Hepatocyte (in vitro differentiated cells): ENCODE data around the gene RABL6. TPM values are rescaled to one million over a fixed set of nuclear protein-coding genes. Genes with fewer than 3 reads are reported as not detected.
A peak's percentile ranks its signal among the peaks of the same experiment; 100 is the strongest.

Experiments
- DNase-seq: peaks from one replicate; pipeline ENCODE4 v3.0.0-alpha.2; 2016; ENCODE audit warnings: low spot score
- H2AFZ ChIP-seq: fragments of 200-600 bp; sonication (generic); 2 replicates; pipeline ENCODE4 v1.6.0; 2016; ENCODE audit warnings: antibody characterized with exemption, mild to moderate bottlenecking
- H3K27ac ChIP-seq: fragments of 200-600 bp; sonication (generic); 2 replicates; pipeline ENCODE4 v1.5.1; 2016; ENCODE audit warnings: mild to moderate bottlenecking
- H3K27me3 ChIP-seq: fragments of 200-600 bp; sonication (generic); 2 replicates; pipeline ENCODE4 v1.6.1; 2016
- H3K36me3 ChIP-seq: fragments of 200-600 bp; sonication (generic); replicated peaks from 2 replicates; pipeline ENCODE4 v1.5.1; 2016; ENCODE audit warnings: low read depth; ENCODE audit not compliant: insufficient read depth
- H3K4me1 ChIP-seq: fragments of 200-600 bp; sonication (generic); 2 replicates; pipeline ENCODE4 v1.5.1; 2016; ENCODE audit warnings: mild to moderate bottlenecking, moderate library complexity; ENCODE audit not compliant: insufficient read depth
- H3K4me2 ChIP-seq: fragments of 200-600 bp; sonication (generic); 2 replicates; pipeline ENCODE4 v1.6.0; 2016
- H3K4me3 ChIP-seq: fragments of 200-600 bp; sonication (generic); 2 replicates; pipeline ENCODE4 v1.5.1; 2016; ENCODE audit warnings: mild to moderate bottlenecking
- H3K79me2 ChIP-seq: fragments of 200-600 bp; sonication (generic); 2 replicates; pipeline ENCODE4 v1.6.0; 2017; ENCODE audit warnings: mild to moderate bottlenecking
- H3K9me2 ChIP-seq: fragments of 200-600 bp; sonication (generic); replicated peaks from 2 replicates; pipeline ENCODE4 v1.6.0; 2017; ENCODE audit warnings: mild to moderate bottlenecking; ENCODE audit not compliant: insufficient read depth
- H3K9me3 ChIP-seq: fragments of 200-600 bp; sonication (generic); 2 replicates; pipeline ENCODE4 v1.5.1; 2016; ENCODE audit warnings: low read depth, mild to moderate bottlenecking
- H4K20me1 ChIP-seq: fragments of 200-600 bp; sonication (generic); 2 replicates; pipeline ENCODE4 v1.6.0; 2016; ENCODE audit warnings: mild to moderate bottlenecking; ENCODE audit not compliant: insufficient read depth, poor library complexity, severe bottlenecking
- CTCF ChIP-seq: fragments of 200-600 bp; sonication (generic); IDR thresholded peaks from 2 replicates; pipeline ENCODE4 v1.5.1; 2016; ENCODE audit warnings: antibody characterized with exemption, mild to moderate bottlenecking; ENCODE audit not compliant: poor library complexity
- EZH2 ChIP-seq: fragments of 200-600 bp; sonication (generic); IDR thresholded peaks from 2 replicates; pipeline ENCODE4 v1.6.1; 2016; ENCODE audit warnings: antibody characterized with exemption, mild to moderate bottlenecking, borderline replicate concordance
- EZH2phosphoT487 ChIP-seq: fragments of 200-600 bp; sonication (generic); IDR thresholded peaks from one replicate; pipeline ENCODE4 v1.6.1; 2018; ENCODE audit warnings: antibody characterized with exemption, mild to moderate bottlenecking, low read depth, moderate library complexity; ENCODE audit not compliant: unreplicated experiment, severe bottlenecking
- WGBS: methylation state at CpG from one replicate; pipeline ENCODE4 v1.1.6; 2016; ENCODE audit warnings: low lambda C conversion rate; ENCODE audit errors: missing lambda C conversion rate; 5-methylcytosine and 5-hydroxymethylcytosine counted together
- polyA plus RNA-seq: library from polyadenylated mRNA; unstranded; fragments of >200 nt; fragmentation: Nextera tagmentation; extraction: Ambion mirVana; gene quantifications from 2 replicates; pipeline ENCODE4 v1.2.1, GENCODE V29; 2016
- total RNA-seq: library from RNA; depleted of rRNA; stranded (reverse); fragments of >200 nt; gene quantifications from 2 replicates; pipeline ENCODE4 v1.2.3, GENCODE V29; 2014

RABL6 gene
- total and polyA plus RNA-seq, 2 experiments from 2014 or later: 72.3 to 103 TPM

GRCh38 chr9:136774416-136775045 is 33.2 kb upstream of the RABL6 start:
- no peaks in the 10 kb centered on the region for H4K20me1 ChIP-seq
- 79% methylated on average over 12 of the region's 12 CpGs for WGBS
- H2AFZ ChIP-seq: no peak overlapping the region
- H3K36me3 ChIP-seq: no peaks in the 10 kb centered on the region
- H3K4me1 ChIP-seq: peaks cover 16% of the 10 kb centered on the region
- no peak overlapping the region for H3K27ac ChIP-seq
- DNase-seq: no peak
- TF ChIP-seq EZH2 (no peak), CTCF (no peak), EZH2phosphoT487 (no peak)
- no peaks in the 10 kb centered on the region for H3K27me3 ChIP-seq
- H3K4me3 ChIP-seq: no peak overlapping the region
- no peak overlapping the region for H3K4me2 ChIP-seq
- H3K79me2 ChIP-seq: no peaks in the 10 kb centered on the region
- H3K9me3 ChIP-seq: no peaks in the 10 kb centered on the region
- no peaks in the 10 kb centered on the region for H3K9me2 ChIP-seq

GRCh38 chr9:136775191-136775590 is 32.6 kb upstream of the RABL6 start:
- no peaks in the 10 kb centered on the region for H4K20me1 ChIP-seq
- H3K27ac ChIP-seq: no peak overlapping the region
- TF ChIP-seq CTCF: no peak
- no peak for TF ChIP-seq EZH2
- TF ChIP-seq EZH2phosphoT487: no peak
- H3K4me2 ChIP-seq: no peak overlapping the region
- peaks cover 19% of the 10 kb centered on the region for H3K4me1 ChIP-seq
- no peaks in the 10 kb centered on the region for H3K9me3 ChIP-seq
- H3K79me2 ChIP-seq: no peaks in the 10 kb centered on the region
- no peaks in the 10 kb centered on the region for H3K36me3 ChIP-seq
- H3K4me3 ChIP-seq: no peak overlapping the region
- H2AFZ ChIP-seq: no peak overlapping the region
- WGBS: 59% methylated on average over 6 of the region's 6 CpGs
- H3K9me2 ChIP-seq: no peaks in the 10 kb centered on the region
- H3K27me3 ChIP-seq: no peaks in the 10 kb centered on the region
- no peak for DNase-seq

DNA sequence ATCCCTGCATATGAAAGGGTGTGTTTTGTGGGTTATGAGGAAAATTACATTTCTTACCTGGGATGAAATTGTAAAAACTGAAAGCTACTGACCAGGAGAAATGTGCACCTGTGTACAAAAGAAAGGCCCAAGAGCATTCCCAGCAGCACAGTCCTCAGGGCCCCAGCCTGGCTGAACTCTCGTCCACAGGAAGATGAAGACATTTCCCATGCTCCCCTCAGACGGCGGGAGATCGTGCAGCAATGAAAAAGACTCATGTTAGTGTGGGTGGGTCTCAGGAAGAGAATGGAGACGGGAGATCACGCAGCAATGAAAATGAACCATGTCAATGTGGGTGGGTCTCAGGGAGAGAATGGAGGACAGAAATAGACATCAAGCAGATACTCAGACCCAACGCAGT is 30.8 kb upstream of the RABL6 start:
- Histone ChIP-seq H3K27ac (peak overlapping the region; percentile 78), H3K27me3 (no peaks in the 10 kb centered on the region), H3K9me2 (no peaks in the 10 kb centered on the region), H4K20me1 (no peaks in the 10 kb centered on the region), H3K9me3 (no peaks in the 10 kb centered on the region), H3K4me1 (peaks cover 36% of the 10 kb centered on the region), H3K4me3 (no peak overlapping the region), H3K79me2 (no peaks in the 10 kb centered on the region), H2AFZ (no peak overlapping the region), H3K4me2 (peak overlapping the region; percentile 52), H3K36me3 (no peaks in the 10 kb centered on the region)
- TF ChIP-seq EZH2 (no peak), EZH2phosphoT487 (no peak), CTCF (no peak)
- WGBS: 68% methylated on average over 7 of the region's 7 CpGs
- no peak for DNase-seq

DNA sequence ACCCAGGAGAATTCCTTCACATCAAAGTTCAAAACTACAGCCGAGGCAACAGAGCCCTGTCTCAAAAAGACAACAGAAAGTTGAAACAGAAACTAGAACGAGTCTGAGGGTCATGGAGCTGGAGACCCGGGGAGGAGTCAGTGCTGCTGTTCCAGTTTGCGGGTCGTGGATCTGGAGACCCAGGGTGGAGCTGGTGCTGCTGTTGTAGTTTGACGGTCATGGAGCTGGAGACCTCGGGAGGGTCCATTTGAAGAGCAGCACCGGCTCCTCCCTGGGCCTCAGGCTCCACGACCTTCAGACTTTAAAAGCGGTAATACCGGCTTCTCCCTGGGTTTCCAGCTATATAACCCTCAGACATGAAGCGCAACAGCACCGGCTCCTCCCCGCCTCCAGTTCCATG is 30.4 kb upstream of the RABL6 start:
- 54% methylated on average over 14 of the region's 14 CpGs for WGBS
- no peak overlapping the region for H3K4me3 ChIP-seq

More for the DNA sequence above, 30.4 kb upstream of the RABL6 start:
- Histone ChIP-seq H3K4me1 (peaks cover 36% of the 10 kb centered on the region), H3K27ac (peak overlapping the region; percentile 78), H3K27me3 (no peaks in the 10 kb centered on the region), H3K9me3 (no peaks in the 10 kb centered on the region), H3K36me3 (no peaks in the 10 kb centered on the region), H3K9me2 (no peaks in the 10 kb centered on the region), H2AFZ (no peak overlapping the region), H4K20me1 (no peaks in the 10 kb centered on the region), H3K79me2 (no peaks in the 10 kb centered on the region), H3K4me2 (peak overlapping the region; percentile 52)
- TF ChIP-seq EZH2 (no peak), EZH2phosphoT487 (no peak), CTCF (no peak)
- no peak for DNase-seq
